OCI-LY1 (cell line): ENCODE results near the gene ITGAX.

Experiments
- H2AFZ ChIP-seq: fragments of 200-600 bp; sonication (generic), shearing (Covaris generic); 2 replicates; pipeline ENCODE4 v1.6.0; 2014; ENCODE audit warnings: antibody characterized with exemption, mild to moderate bottlenecking, low read length
- H3F3A ChIP-seq: fragments of 200-600 bp; sonication (generic), shearing (Covaris generic); 2 replicates; pipeline ENCODE4 v1.6.0; 2014; ENCODE audit warnings: mild to moderate bottlenecking, antibody characterized with exemption, low read length, moderate library complexity; ENCODE audit not compliant: insufficient read depth
- H3K27ac ChIP-seq: fragments of 200-600 bp; sonication (generic); 2 replicates; pipeline ENCODE4 v1.5.1; 2014; ENCODE audit warnings: low read length, mixed run types, mild to moderate bottlenecking, low read depth; ENCODE audit not compliant: poor library complexity, severe bottlenecking
- H3K27me3 ChIP-seq: fragments of 200-600 bp; sonication (generic); 2 replicates; pipeline ENCODE4 v1.6.0; 2014; ENCODE audit warnings: antibody characterized with exemption, mild to moderate bottlenecking, low read length, moderate library complexity; ENCODE audit not compliant: insufficient read depth
- H3K36me3 ChIP-seq: fragments of 200-600 bp; sonication (generic); 2 replicates; pipeline ENCODE4 v1.6.1; 2014; ENCODE audit warnings: mild to moderate bottlenecking, antibody characterized with exemption, low read length, moderate library complexity, mixed read lengths; ENCODE audit not compliant: insufficient read depth
- H3K4me1 ChIP-seq: fragments of 200-600 bp; sonication (generic); 2 replicates; pipeline ENCODE4 v1.5.1; 2014; ENCODE audit warnings: mild to moderate bottlenecking, low read length, moderate library complexity; ENCODE audit not compliant: insufficient read depth, severe bottlenecking
- H3K4me2 ChIP-seq: fragments of 200-600 bp; sonication (generic), shearing (Covaris generic); 2 replicates; pipeline ENCODE4 v1.6.1; 2014; ENCODE audit warnings: low read length
- H3K4me3 ChIP-seq: fragments of 200-600 bp; sonication (generic); 2 replicates; pipeline ENCODE4 v1.5.1; 2014; ENCODE audit warnings: low read length, low read depth, mild to moderate bottlenecking, mixed read lengths; ENCODE audit not compliant: poor library complexity, severe bottlenecking
- H3K79me2 ChIP-seq: fragments of 200-600 bp; shearing (Covaris generic); 2 replicates; pipeline ENCODE4 v1.6.1; 2016; ENCODE audit warnings: mixed run types, low read length, mixed read lengths; ENCODE audit not compliant: insufficient read depth
- H3K9ac ChIP-seq: fragments of 200-600 bp; sonication (generic), shearing (Covaris generic); 2 replicates; pipeline ENCODE4 v1.6.1; 2014; ENCODE audit warnings: mild to moderate bottlenecking, low read length, mixed read lengths
- H3K9me2 ChIP-seq: fragments of 200-600 bp; sonication (generic), shearing (Covaris generic); 2 replicates; pipeline ENCODE4 v1.6.1; 2014; ENCODE audit warnings: low read depth, mild to moderate bottlenecking, low read length, mixed read lengths
- H3K9me3 ChIP-seq: fragments of 200-600 bp; shearing (Covaris generic); 2 replicates; pipeline ENCODE4 v1.6.1; 2014; ENCODE audit warnings: low read length, mixed read lengths
- H4K20me1 ChIP-seq: fragments of 200-600 bp; sonication (generic), shearing (Covaris generic); 2 replicates; pipeline ENCODE4 v1.6.0; 2016; ENCODE audit warnings: mild to moderate bottlenecking, low read length; ENCODE audit not compliant: insufficient read depth
- CTCF ChIP-seq: fragments of 200-600 bp; sonication (generic), shearing (Covaris generic); IDR thresholded peaks from 2 replicates; pipeline ENCODE4 v1.5.1; 2017; ENCODE audit warnings: mild to moderate bottlenecking, antibody characterized with exemption, low read length, moderate library complexity, mixed read lengths
- EZH2 ChIP-seq: fragments of 200-600 bp; sonication (generic), shearing (Covaris generic); IDR thresholded peaks from 2 replicates; pipeline ENCODE4 v1.8.0; 2017; ENCODE audit warnings: borderline replicate concordance, mixed run types, mild to moderate bottlenecking, antibody characterized with exemption, low read length, moderate library complexity, mixed read lengths

The ITGAX gene

DNA sequence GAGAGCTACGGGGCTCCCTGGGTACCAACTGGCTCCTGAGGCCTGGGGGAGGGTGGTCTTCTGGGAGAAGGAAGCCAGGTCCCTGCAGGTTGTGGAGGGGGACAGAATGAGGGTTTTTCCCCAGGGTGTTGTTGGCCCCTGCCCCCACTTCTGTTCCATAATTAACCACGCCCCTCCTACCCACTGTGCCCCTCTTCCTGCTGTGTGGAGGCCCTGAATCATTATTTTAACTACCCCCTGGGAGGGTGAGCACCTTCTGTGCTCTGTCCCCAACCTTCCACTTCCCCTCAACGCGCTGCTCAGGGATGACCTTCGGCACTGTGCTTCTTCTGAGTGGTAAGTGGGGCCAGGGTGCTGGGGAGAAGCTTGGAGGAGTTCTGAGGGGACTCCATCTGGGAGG lies 38.1 kb downstream of the ITGAX start, which contains the start of gene ITGAD:
Gene ITGAD (plus strand): TSS at position 280 of the 400 bp plus-strand sequence. CDS start 26 bp downstream, at position 306.
- Histone ChIP-seq H3K79me2 (no peaks in the 10 kb centered on the region), H3K9ac (no peak within 1 kb of the TSS), H3F3A (no peaks in the 10 kb centered on the region), H3K9me3 (no peaks in the 10 kb centered on the region), H3K4me1 (no peaks in the 10 kb centered on the region), H3K9me2 (no peaks in the 10 kb centered on the region), H3K4me2 (no peak within 1 kb of the TSS), H4K20me1 (no peaks in the 10 kb centered on the region), H3K36me3 (no peaks in the 10 kb centered on the region), H3K4me3 (no peak within 1 kb of the TSS), H3K27ac (no peak within 1 kb of the TSS), H3K27me3 (no peaks in the 10 kb centered on the region), H2AFZ (no peak within 1 kb of the TSS)
- TF ChIP-seq EZH2, result no peak
- no peak for TF ChIP-seq CTCF

DNA sequence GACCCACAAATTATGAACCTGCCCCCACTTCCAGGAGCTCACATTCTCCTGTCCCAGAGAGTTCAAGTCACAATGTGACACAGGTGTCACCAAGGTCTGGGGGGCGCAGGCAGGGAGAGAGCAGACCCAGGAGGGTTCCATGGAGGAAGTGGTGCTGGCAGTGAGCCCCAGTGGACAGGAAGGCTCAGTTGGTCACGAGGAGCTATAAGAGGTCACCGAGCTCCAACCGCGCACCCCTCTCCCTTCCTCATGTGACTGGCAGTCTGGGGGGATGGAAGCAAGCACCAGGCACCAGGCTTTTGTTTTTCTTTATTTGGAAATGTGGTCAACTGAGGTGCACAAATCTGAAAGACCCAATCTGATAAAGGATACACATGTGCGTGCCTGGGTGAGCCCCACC lies 40.7 kb downstream of the ITGAX start:
- TF ChIP-seq CTCF (no peak), EZH2 (no peak)
- H3K4me3 ChIP-seq, result no peak overlapping the region
- H3K4me1 ChIP-seq, result no peaks in the 10 kb centered on the region
- no peaks in the 10 kb centered on the region for H4K20me1 ChIP-seq
- H3F3A ChIP-seq, result no peaks in the 10 kb centered on the region
- H3K79me2 ChIP-seq, result no peaks in the 10 kb centered on the region
- no peak overlapping the region for H3K4me2 ChIP-seq
- no peak overlapping the region for H2AFZ ChIP-seq
- no peak overlapping the region for H3K9ac ChIP-seq
- no peaks in the 10 kb centered on the region; the same call in 1 of the 2 replicates for H3K27me3 ChIP-seq
- no peaks in the 10 kb centered on the region for H3K9me2 ChIP-seq
- no peak overlapping the region for H3K27ac ChIP-seq
- H3K9me3 ChIP-seq, result no peaks in the 10 kb centered on the region
- no peaks in the 10 kb centered on the region for H3K36me3 ChIP-seq

- no peak overlapping the region for H3K27ac ChIP-seq
- no peaks in the 10 kb centered on the region for H3F3A ChIP-seq
- H2AFZ ChIP-seq, result no peak overlapping the region
- H3K9ac ChIP-seq, result no peak overlapping the region
- no peaks in the 10 kb centered on the region for H3K9me3 ChIP-seq
- H3K36me3 ChIP-seq, result no peaks in the 10 kb centered on the region; the same call in 1 of the 2 replicates
- no peaks in the 10 kb centered on the region for H3K4me1 ChIP-seq
- no peaks in the 10 kb centered on the region; the same call in 1 of the 2 replicates for H3K27me3 ChIP-seq
- no peaks in the 10 kb centered on the region for H4K20me1 ChIP-seq
- no peak overlapping the region for H3K4me2 ChIP-seq
- no peaks in the 10 kb centered on the region for H3K79me2 ChIP-seq
- no peaks in the 10 kb centered on the region for H3K9me2 ChIP-seq
- TF ChIP-seq CTCF (no peak), EZH2 (no peak)
- no peak overlapping the region for H3K4me3 ChIP-seq
Measured at GRCh38 chr16:31397096-31397660, 42.2 kb downstream of the ITGAX start.
